ENCODE measurements around the gene ZDHHC3.

- TF ChIP-seq CTCF (IDR thresholded peaks at IDR 0.05) (no peak), POLR2A (IDR thresholded peaks at IDR 0.05) (no peak), EP300 (IDR thresholded peaks at IDR 0.05) (no peak), POLR2AphosphoS5 (IDR thresholded peaks at IDR 0.05) (no peak)
Measured at GRCh38 chr3:44989141-44989540, 13.2 kb upstream of the ZDHHC3 start.
